ENCODE measurements around the gene ISOC2.

DNA sequence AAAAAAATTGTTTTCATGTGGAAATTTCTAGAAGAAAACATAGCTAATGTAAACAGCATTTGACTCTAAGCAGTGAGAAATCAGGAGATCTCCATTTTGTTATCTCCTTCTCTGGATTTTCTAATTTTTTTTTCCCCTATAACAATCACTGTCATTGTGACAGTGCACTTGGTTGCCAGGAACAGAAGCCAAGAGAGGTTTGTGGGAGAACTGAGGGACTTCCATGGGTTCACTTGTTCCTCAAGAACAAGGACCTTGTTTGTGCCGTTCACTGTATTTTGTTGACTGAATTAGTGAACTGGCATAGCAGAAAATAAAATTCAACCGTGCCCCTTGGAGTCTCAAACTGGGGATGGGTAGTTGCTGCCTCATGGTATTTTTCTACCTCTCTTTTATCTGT lies 35.4 kb downstream of the ISOC2 start:
- TF ChIP-seq, protein P1, sequence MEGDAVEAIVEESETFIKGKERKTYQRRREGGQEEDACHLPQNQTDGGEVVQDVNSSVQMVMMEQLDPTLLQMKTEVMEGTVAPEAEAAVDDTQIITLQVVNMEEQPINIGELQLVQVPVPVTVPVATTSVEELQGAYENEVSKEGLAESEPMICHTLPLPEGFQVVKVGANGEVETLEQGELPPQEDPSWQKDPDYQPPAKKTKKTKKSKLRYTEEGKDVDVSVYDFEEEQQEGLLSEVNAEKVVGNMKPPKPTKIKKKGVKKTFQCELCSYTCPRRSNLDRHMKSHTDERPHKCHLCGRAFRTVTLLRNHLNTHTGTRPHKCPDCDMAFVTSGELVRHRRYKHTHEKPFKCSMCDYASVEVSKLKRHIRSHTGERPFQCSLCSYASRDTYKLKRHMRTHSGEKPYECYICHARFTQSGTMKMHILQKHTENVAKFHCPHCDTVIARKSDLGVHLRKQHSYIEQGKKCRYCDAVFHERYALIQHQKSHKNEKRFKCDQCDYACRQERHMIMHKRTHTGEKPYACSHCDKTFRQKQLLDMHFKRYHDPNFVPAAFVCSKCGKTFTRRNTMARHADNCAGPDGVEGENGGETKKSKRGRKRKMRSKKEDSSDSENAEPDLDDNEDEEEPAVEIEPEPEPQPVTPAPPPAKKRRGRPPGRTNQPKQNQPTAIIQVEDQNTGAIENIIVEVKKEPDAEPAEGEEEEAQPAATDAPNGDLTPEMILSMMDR (IDR thresholded peaks at IDR 0.05) = no peak
- no peak for TF ChIP-seq POLR2A (IDR thresholded peaks at IDR 0.05)

Data from suprapubic skin (tissue), 3 donors.